K562 (cell line): ENCODE measurements around the gene LMLN. TPM values are rescaled to one million over a fixed set of nuclear protein-coding genes. Genes with fewer than 3 reads are reported as not detected.

ENCODE experiments used
- ARID4B ChIP-seq: sonication (generic); formaldehyde crosslinking; IDR thresholded peaks from 2 replicates; pipeline ENCODE4 v1.8.0; 2022; ENCODE audit warnings: mild to moderate bottlenecking, missing genetic modification reagents
- BRD4 ChIP-seq: fragments of 200-600 bp; sonication (generic); IDR thresholded peaks from 2 replicates; pipeline ENCODE4 v1.6.1; 2017; ENCODE audit warnings: inconsistent platforms
- FOSL1 ChIP-seq: fragments of 200-800 bp; sonication (Bioruptor generic); conservative IDR thresholded peaks from 2 replicates; pipeline ENCODE4 v1.6.1; 2016; ENCODE audit warnings: missing genetic modification characterization, missing compliant biosample characterization
- FUS ChIP-seq: fragments of 200-400 bp; formaldehyde crosslinking; optimal IDR thresholded peaks from 2 replicates; pipeline ENCODE3; 2017; ENCODE audit warnings: low read depth, low read length
- GATAD2B ChIP-seq: fragments of 450-650 bp; IDR thresholded peaks from 2 replicates; pipeline ENCODE4 v1.6.1; 2017; ENCODE audit warnings: mild to moderate bottlenecking, borderline replicate concordance
- HDAC6 ChIP-seq: IDR thresholded peaks from 2 replicates; pipeline ENCODE4 v1.6.1; 2012; ENCODE audit warnings: low read depth, mild to moderate bottlenecking, control low read depth, inconsistent platforms, low read length, moderate library complexity
- SAFB ChIP-seq: fragments of 200-400 bp; formaldehyde crosslinking; IDR thresholded peaks from 2 replicates; pipeline ENCODE4 v1.6.1; 2017; ENCODE audit warnings: low read depth, low read length, borderline replicate concordance
- TEAD4 ChIP-seq, 2 experiments: sonication (generic) in 1 of 2; formaldehyde crosslinking in 1 of 2; IDR thresholded peaks; 2 replicates each; pipeline versions ENCODE4 v1.6.1 to v1.8.0; 2012 to 2022; ENCODE audit warnings: borderline replicate concordance in 1 of 2, inconsistent platforms in 1 of 2, low read length in 1 of 2, mild to moderate bottlenecking in 1 of 2, missing genetic modification reagents in 1 of 2
- TRIM24 ChIP-seq, 2 experiments: fragments of 450-650 bp; IDR thresholded peaks; 2 replicates each; pipeline ENCODE4 v1.6.1; 2016
- ZBED1 ChIP-seq: IDR thresholded peaks from 2 replicates; pipeline ENCODE4 v1.6.1; 2014
- ZEB2 ChIP-seq: fragments of 450-650 bp; IDR thresholded peaks from 2 replicates; pipeline ENCODE4 v1.6.1; 2016
- ZKSCAN3 ChIP-seq: fragments of 250-450 bp; sonication (Bioruptor Pico); IDR thresholded peaks from 2 replicates; pipeline ENCODE4 v1.4.0; 2020
- polyA plus RNA-seq, 8 experiments: library from polyadenylated mRNA; depleted of rRNA in 4 of 8; stranded (reverse) in 5 of 8; unstranded in 3 of 8; fragments of >200 nt; fragmentation: Nextera tagmentation in 2 of 8; fragmentation: Illumina TruSeq in 1 of 8; extraction: Ambion mirVana in 2 of 8; extraction: Trizol in 1 of 8; gene quantifications; 2 replicates each; pipeline versions ENCODE4 v1.2.1 to v1.2.3, GENCODE V29; 2011 to 2014; ENCODE audit warnings: inconsistent platforms in 1 of 8, missing spikeins in 1 of 8
- total RNA-seq, 7 experiments: library from RNA; depleted of rRNA in 6 of 7; stranded (reverse); fragments of >200 nt in 6 of 7; fragmentation: Illumina TruSeq in 2 of 7; extraction: Trizol in 2 of 7; gene quantifications; 2 replicates each; pipeline versions ENCODE4 v1.2.1 to v1.2.3, GENCODE V29; 2011 to 2021; ENCODE audit warnings: low replicate concordance in 1 of 7
- TF ChIP-seq, protein P1 (sequence below): fragments of 450-650 bp; IDR thresholded peaks from 2 replicates; pipeline ENCODE4 v1.6.1; 2016; ENCODE audit warnings: borderline replicate concordance
- TF ChIP-seq, protein P2 (sequence below): fragments of 450-650 bp; IDR thresholded peaks from 2 replicates; pipeline ENCODE4 v1.6.1; 2016
- TF ChIP-seq, protein P3 (sequence below): fragments of 250-450 bp; sonication (Bioruptor Pico); IDR thresholded peaks from 2 replicates; pipeline ENCODE4 v1.9.0; 2021; ENCODE audit warnings: mild to moderate bottlenecking
- TF ChIP-seq, protein P4 (sequence below): fragments of 450-650 bp; formaldehyde crosslinking; conservative IDR thresholded peaks from 2 replicates; pipeline ENCODE4 v1.4.0; 2022; ENCODE audit warnings: mild to moderate bottlenecking, missing genetic modification characterization

Gene LMLN
- total and polyA plus RNA-seq, 9 of the 15 experiments (the other 6 are each of a cell fraction or from before 2014, with no cell fraction given): 2.2 to 15.9 (median 6.9) TPM

GRCh38 chr3:197949778-197950676 lies 10.0 kb upstream of the LMLN start, which contains the start of gene RPL35A (continued):
- TF ChIP-seq BRD4 (peak; percentile 98), TEAD4 (IDR thresholded peaks at IDR 0.05; ENCODE audit: low read length) (peak; percentile 57; the same call in 1 of the 2 replicates), TEAD4 (CRISPR knock-in tag; IDR thresholded peaks at IDR 0.05; ENCODE audit: borderline replicate concordance) (no peak), FOSL1 (tag) (0 out of 2 replicates have a peak, but pooled peaks have one; percentile 11), SAFB (no peak), ZKSCAN3 (no peak), TRIM24 (IDR thresholded peaks at IDR 0.05) (peak in 1 of 2 experiments; percentile 15; a peak in 1 of 4 replicates), HDAC6 (no peak), ZEB2 (no peak), GATAD2B (no peak), ARID4B (CRISPR knock-in tag) (peak; percentile 91), FUS (no peak), ZBED1 (0 out of 2 replicates have a peak, but pooled peaks have one; percentile 85)
- TF ChIP-seq, protein P1, sequence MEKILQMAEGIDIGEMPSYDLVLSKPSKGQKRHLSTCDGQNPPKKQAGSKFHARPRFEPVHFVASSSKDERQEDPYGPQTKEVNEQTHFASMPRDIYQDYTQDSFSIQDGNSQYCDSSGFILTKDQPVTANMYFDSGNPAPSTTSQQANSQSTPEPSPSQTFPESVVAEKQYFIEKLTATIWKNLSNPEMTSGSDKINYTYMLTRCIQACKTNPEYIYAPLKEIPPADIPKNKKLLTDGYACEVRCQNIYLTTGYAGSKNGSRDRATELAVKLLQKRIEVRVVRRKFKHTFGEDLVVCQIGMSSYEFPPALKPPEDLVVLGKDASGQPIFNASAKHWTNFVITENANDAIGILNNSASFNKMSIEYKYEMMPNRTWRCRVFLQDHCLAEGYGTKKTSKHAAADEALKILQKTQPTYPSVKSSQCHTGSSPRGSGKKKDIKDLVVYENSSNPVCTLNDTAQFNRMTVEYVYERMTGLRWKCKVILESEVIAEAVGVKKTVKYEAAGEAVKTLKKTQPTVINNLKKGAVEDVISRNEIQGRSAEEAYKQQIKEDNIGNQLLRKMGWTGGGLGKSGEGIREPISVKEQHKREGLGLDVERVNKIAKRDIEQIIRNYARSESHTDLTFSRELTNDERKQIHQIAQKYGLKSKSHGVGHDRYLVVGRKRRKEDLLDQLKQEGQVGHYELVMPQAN: peak; percentile 89; the same call in 1 of the 2 replicates
- TF ChIP-seq, protein P2, sequence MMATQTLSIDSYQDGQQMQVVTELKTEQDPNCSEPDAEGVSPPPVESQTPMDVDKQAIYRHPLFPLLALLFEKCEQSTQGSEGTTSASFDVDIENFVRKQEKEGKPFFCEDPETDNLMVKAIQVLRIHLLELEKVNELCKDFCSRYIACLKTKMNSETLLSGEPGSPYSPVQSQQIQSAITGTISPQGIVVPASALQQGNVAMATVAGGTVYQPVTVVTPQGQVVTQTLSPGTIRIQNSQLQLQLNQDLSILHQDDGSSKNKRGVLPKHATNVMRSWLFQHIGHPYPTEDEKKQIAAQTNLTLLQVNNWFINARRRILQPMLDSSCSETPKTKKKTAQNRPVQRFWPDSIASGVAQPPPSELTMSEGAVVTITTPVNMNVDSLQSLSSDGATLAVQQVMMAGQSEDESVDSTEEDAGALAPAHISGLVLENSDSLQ: peak; percentile 95
- TF ChIP-seq, protein P3, sequence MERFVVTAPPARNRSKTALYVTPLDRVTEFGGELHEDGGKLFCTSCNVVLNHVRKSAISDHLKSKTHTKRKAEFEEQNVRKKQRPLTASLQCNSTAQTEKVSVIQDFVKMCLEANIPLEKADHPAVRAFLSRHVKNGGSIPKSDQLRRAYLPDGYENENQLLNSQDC (CRISPR knock-in tag): no peak
- TF ChIP-seq, protein P4, sequence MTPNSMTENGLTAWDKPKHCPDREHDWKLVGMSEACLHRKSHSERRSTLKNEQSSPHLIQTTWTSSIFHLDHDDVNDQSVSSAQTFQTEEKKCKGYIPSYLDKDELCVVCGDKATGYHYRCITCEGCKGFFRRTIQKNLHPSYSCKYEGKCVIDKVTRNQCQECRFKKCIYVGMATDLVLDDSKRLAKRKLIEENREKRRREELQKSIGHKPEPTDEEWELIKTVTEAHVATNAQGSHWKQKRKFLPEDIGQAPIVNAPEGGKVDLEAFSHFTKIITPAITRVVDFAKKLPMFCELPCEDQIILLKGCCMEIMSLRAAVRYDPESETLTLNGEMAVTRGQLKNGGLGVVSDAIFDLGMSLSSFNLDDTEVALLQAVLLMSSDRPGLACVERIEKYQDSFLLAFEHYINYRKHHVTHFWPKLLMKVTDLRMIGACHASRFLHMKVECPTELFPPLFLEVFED: 0 out of 2 replicates have a peak, but pooled peaks have one; percentile 82
